HAP-1 (cell line): ENCODE results near the gene KIFBP.
"Not testable (repeated sequence)": the region's sequence is repeated elsewhere in the genome, so short reads cannot be mapped to it uniquely, and the experiment has no call there.

ENCODE experiments used
- DNase-seq, 2 experiments: peaks; one replicate each; pipeline ENCODE4 v3.0.0-alpha.2; 2016 to 2020; ENCODE audit warnings: low spot score in 2 of 2
- H3K27me3 ChIP-seq: fragments of 250-450 bp; sonication (Bioruptor Pico); 2 replicates; pipeline ENCODE4 v1.5.1; 2020; ENCODE audit warnings: low read depth, mild to moderate bottlenecking, moderate library complexity
- H3K36me3 ChIP-seq: fragments of 250-450 bp; sonication (Bioruptor Pico); replicated peaks from 2 replicates; pipeline ENCODE4 v1.5.1; 2020; ENCODE audit warnings: mild to moderate bottlenecking
- H3K4me1 ChIP-seq: fragments of 250-450 bp; sonication (Bioruptor Pico); 2 replicates; pipeline ENCODE4 v1.5.1; 2020; ENCODE audit warnings: mild to moderate bottlenecking
- H3K4me3 ChIP-seq: fragments of 250-450 bp; sonication (Bioruptor Pico); 2 replicates; pipeline ENCODE4 v1.5.1; 2020; ENCODE audit warnings: mild to moderate bottlenecking, moderate library complexity
- H3K9me3 ChIP-seq: fragments of 250-450 bp; sonication (Bioruptor Pico); 2 replicates; pipeline ENCODE4 v1.5.1; 2020; ENCODE audit warnings: mild to moderate bottlenecking, moderate library complexity
- in situ Hi-C: fragments of 300-500 bp; cut with MboI; formaldehyde crosslinking; loops from 3 replicates; pipeline ENCODE4 v1.14.3; 2020; ENCODE audit warnings: low sequenced_read_pairs, inconsistent platforms, mixed read lengths

The KIFBP gene

DNA sequence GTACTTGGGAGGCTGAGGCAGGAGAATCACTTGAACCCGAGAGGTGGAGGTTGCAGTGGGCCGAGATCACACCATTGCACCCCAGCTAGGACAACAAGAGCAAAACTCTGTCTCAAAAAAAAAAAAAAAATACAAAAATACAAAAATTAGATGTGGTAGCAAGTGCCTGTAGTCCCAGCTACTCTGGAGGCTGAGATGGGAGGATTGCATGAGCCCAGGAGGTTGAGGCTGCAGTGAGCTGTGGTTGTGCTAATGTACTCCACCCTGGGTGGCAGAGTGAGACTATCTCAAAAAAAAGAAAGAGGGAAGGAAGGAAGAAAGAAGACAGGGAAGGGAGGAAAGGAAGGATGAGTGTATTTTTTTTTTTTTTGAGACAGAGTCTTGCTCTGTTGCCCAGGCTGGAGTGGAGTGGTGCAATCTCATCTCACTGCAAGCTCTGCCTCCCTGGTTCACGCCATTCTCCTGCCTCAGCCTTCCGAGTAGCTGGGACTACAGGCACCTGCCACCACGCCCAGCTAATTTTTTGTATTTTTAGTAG is 12.6 kb upstream of the KIFBP start:
- not testable (repeated sequence) for H3K27me3 ChIP-seq, H3K9me3 ChIP-seq, H3K4me3 ChIP-seq, H3K4me1 ChIP-seq, DNase-seq
- peaks cover 97% of the 10 kb centered on the region for H3K36me3 ChIP-seq
- in situ Hi-C loops = loop anchor here (10.0 kb wide), 1 partner anchor 211 kb away; no protein-coding TSS in a partner anchor

DNA sequence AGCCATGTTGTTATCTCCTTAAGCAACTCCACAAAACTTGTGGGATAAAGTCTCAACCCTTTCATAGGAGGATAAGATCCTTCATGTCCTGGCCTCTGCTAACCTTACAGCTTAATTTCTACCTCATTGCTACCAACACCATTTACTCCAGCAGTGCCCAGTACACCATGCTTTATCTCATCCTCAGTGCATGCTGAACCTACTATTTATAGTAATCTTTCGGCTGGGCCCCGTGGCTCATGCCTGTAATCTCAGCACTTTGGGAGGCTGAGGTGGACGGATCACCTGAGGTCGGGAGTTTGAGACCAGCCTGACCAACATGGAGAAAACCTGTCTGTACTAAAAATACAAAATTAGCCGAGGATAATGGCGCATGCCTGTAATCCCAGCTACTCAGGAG is 8.9 kb upstream of the KIFBP start:
- H3K36me3 ChIP-seq = peaks cover 97% of the 10 kb centered on the region

DNA sequence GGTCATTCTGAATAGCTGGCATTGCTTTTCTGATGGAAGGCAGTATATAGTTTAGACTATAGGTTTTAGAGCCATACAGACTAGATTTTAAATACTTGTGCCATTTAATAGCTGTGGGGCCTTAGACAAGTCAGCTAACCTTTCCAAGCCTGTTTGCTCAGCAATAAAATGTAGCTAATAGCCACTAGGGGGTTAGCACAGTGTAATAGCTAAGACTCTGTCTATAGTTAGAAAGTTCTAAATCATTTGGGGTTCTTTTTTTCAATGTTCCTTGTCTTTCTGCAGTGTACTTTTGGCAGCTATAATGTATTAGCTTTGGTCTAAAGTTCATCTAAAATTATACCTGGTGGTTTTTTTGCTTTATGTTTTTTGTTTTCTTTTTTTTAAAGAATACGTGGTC is 7.5 kb upstream of the KIFBP start:
- no peaks in the 10 kb centered on the region for H3K9me3 ChIP-seq
- peaks cover 92% of the 10 kb centered on the region for H3K36me3 ChIP-seq
- H3K4me1 ChIP-seq = no peaks in the 10 kb centered on the region
- no peak overlapping the region for H3K4me3 ChIP-seq
- H3K27me3 ChIP-seq = no peaks in the 10 kb centered on the region
- in situ Hi-C loops = no loop called here
- no peak for DNase-seq

More for the DNA sequence above, 8.9 kb upstream of the KIFBP start:
- H3K4me3 ChIP-seq, H3K4me1 ChIP-seq, H3K9me3 ChIP-seq, H3K27me3 ChIP-seq, DNase-seq: not testable (repeated sequence)
- in situ Hi-C loops = loop anchor here (10.0 kb wide), 1 partner anchor 215 kb away; no protein-coding TSS in a partner anchor

DNA sequence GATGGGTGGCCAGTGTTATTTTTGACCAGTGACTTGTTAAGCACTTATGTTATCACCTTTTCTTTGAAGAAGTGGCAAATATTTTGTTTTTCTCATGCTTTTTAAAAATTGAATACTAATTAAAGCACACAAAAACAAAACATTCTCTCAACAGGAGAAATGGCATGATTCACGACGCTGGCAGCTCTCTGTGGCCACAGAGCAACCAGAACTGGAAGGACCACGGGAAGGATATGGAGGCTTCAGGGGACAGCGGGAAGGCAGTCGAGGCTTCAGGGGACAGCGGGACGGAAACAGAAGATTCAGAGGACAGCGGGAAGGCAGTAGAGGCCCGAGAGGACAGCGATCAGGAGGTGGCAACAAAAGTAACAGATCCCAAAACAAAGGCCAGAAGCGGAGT is 6.2 kb upstream of the KIFBP start:
- in situ Hi-C loops = no loop called here
- no peaks in the 10 kb centered on the region for H3K9me3 ChIP-seq
- no peak overlapping the region for H3K4me3 ChIP-seq
- no peaks in the 10 kb centered on the region for H3K27me3 ChIP-seq
- no peaks in the 10 kb centered on the region for H3K4me1 ChIP-seq
- DNase-seq = no peak
- H3K36me3 ChIP-seq = peaks cover 79% of the 10 kb centered on the region

DNA sequence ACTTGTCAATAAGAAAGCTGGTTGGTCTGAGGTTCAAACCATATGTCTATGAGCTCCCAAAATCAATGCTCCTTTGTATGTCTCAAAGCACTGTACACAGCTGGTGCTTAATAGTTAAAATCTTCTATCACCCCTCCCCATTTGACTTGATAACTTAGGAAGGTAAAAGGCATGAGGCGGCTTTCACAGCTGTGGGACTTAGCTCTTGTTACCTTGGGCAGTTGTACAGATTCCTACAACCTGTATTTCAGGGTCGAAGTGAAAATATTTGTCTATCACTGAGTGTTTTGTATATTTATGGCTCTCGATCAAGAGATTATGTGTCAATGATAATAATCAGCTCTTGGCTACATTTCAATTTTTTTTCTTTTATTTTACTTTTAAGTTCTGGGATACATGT is 992 bp upstream of the KIFBP start:
- peaks cover 29% of the 10 kb centered on the region for H3K36me3 ChIP-seq
- DNase-seq = no peak
- H3K27me3 ChIP-seq = no peaks in the 10 kb centered on the region
- H3K9me3 ChIP-seq = no peaks in the 10 kb centered on the region
- in situ Hi-C loops = no loop called here
- H3K4me1 ChIP-seq = peaks cover 17% of the 10 kb centered on the region; the same call in 1 of the 2 replicates
- no peak overlapping the region for H3K4me3 ChIP-seq

DNA sequence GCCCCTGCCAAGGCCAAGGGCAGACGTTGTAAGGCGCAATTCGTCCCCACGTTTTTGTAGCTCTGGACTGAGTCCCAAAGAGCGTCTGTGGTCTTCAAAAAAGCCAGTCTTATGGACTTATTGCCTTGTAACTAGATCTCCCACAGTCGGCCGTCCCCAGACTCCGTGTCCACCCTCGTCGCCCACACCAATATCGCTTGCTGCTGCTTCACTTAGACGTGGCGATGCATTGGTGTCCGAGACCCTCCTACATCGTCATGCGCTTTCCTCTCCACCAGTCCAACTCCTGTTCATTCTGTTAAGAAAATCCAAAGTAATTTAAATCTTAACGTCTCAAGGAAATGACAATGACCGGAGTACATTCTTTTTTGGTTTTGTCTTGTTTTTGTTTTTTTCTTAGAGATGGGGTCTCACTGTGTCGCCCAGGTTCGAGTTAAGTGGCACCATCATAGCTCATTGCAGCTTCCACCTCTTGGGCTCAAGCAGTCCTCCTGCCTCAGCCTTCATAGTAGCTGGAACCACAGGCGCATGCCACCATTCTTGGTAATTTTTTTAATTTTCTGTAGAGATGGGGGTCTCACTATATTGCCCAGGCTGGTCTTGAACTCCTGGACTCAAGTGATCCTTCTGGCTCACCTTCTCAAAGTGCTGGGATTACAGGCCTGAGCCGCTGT is 851 bp downstream of the KIFBP start:
- no peak for DNase-seq

DNA sequence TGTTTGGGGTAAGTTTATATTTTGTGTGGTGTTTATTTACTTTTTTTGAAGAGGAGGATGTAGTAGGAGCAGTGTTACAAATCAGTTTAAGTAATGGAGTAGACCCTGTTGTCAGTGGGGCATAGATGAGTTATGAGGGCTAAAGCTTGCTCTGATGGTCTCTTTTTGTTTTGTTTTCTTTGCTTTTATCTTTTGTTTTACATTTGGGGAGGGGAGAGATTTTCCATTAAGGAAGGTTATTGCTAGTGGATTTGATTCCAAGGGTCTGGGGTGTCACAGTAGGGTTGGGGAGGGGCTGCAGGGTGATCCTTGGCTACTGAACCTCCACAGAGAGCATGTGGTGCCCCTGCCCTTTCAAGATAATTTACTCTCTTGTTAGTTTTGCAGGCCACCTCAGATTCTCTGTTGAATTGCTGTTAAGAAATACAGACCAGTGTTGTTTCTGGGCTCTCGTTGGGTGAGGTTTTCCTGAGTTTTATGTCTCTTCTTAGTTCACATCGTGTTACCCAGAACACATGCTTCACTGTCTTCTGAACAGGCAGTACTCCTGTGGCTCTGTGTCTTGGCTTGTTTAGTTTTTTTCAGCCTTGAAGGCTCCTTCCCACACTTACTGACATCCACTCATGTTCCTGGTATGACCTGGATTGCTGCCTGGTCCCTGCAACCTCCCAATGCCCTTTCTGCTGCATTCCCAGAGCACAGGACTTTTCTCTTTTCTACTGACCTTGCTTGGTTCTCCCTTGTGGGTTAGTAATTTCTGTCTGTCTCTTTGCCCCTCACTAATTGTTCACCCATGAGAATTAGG is 4.2 kb downstream of the KIFBP start:
- Histone ChIP-seq H3K27me3 (no peaks in the 10 kb centered on the region), H3K4me1 (peaks cover 19% of the 10 kb centered on the region; the same call in 1 of the 2 replicates), H3K36me3 (peaks cover 5% of the 10 kb centered on the region), H3K4me3 (no peak overlapping the region), H3K9me3 (no peaks in the 10 kb centered on the region)
- no peak for DNase-seq
- in situ Hi-C loops = loop anchor here (10.0 kb wide), 1 partner anchor 402 kb away; no protein-coding TSS in a partner anchor

More for the DNA sequence above, 851 bp downstream of the KIFBP start:
- Histone ChIP-seq H3K9me3 (no peaks in the 10 kb centered on the region), H3K36me3 (peaks cover 16% of the 10 kb centered on the region), H3K27me3 (no peaks in the 10 kb centered on the region), H3K4me1 (peaks cover 19% of the 10 kb centered on the region; the same call in 1 of the 2 replicates), H3K4me3 (peak overlapping the region; percentile 79)
- in situ Hi-C loops = no loop called here

DNA sequence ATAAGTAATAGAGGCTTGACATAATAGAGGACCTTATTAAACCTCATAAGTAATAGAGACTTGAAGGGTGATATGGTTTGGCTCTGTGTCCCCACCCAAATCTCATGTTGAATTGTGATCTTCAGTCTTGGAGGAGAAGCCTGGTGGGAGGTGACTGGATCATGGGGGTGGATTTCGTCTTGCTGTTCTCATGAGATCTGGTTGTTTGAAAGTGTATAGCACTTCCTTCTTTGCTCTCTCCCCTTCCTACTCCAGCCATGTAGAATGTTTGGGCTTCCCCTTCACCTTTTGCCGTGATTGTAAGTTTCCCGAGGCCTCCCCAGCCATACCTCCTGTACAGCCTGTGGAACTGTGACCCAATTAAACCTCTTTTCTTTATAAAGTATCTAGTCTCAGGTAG is 8.6 kb downstream of the KIFBP start:
- in situ Hi-C loops = loop anchor here (10.0 kb wide), 1 partner anchor 398 kb away; no protein-coding TSS in a partner anchor
- H3K36me3 ChIP-seq = peaks cover 15% of the 10 kb centered on the region

DNA sequence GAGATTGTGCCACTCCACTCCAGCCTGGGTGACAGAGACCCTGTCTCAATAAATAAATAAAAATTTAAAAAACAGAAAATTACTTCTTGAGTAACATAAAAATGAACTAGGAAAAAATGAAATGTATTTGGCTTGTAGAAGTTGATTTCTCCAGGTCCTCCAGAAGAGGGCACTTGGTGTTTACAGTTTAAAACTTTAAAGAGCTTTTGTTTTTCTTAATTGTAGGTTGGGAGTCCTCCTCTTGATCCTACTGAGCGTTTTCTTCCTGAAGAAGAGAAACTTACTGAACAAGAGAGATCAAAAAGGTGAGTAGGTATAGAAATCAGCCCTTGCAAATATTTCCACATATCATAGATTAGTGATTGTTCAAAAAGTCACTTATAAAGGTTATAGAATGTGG is 16.2 kb downstream of the KIFBP start:
- Histone ChIP-seq H3K9me3 (no peaks in the 10 kb centered on the region), H3K27me3 (no peaks in the 10 kb centered on the region), H3K4me1 (no peaks in the 10 kb centered on the region), H3K4me3 (no peak overlapping the region), H3K36me3 (peaks cover 19% of the 10 kb centered on the region)
- no peak for DNase-seq
- in situ Hi-C loops = no loop called here

More for the DNA sequence above, 8.6 kb downstream of the KIFBP start:
- no peak for DNase-seq
- H3K4me1 ChIP-seq = 0 out of 2 replicates have a peak, but pooled peaks cover 6% of the 10 kb centered on the region
- H3K4me3 ChIP-seq = no peak overlapping the region
- H3K9me3 ChIP-seq = no peaks in the 10 kb centered on the region
- no peaks in the 10 kb centered on the region for H3K27me3 ChIP-seq

DNA sequence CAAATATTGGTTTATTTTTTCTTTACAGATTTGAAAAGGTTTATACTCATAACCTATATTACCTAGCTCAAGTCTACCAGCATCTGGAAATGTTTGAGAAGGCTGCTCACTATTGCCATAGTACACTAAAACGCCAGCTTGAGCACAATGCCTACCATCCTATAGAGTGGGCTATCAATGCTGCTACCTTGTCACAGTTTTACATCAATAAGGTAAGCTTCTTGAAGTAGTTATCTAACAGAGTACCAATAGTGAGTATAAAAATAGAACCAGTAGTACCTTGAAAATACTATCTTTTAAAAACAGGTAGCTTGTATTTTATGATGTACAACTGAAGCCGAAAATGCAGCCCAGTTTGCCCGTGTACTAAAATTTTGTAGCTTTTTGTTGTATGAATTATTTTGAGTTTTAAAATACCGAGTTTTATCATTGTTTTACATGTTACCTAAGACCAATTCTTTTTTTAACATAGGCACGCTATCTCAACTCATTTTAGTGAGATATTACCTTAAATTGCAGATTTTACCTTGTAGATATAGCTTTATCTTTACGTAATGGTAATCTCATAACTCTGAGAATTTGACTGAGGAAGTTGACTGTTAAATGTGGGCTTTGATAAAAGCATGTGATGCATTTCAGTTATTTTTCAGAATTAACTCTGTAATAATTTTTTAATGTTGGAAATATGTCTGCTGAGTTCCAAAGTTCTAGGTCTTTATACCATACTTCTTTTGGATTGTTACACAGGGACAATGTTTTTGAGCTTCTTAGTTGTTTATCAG is 17.3 kb downstream of the KIFBP start:
- peaks cover 22% of the 10 kb centered on the region for H3K36me3 ChIP-seq
- DNase-seq = no peak
- H3K4me1 ChIP-seq = no peaks in the 10 kb centered on the region
- no peak overlapping the region for H3K4me3 ChIP-seq
- H3K27me3 ChIP-seq = no peaks in the 10 kb centered on the region
- in situ Hi-C loops = no loop called here
- no peaks in the 10 kb centered on the region for H3K9me3 ChIP-seq

DNA sequence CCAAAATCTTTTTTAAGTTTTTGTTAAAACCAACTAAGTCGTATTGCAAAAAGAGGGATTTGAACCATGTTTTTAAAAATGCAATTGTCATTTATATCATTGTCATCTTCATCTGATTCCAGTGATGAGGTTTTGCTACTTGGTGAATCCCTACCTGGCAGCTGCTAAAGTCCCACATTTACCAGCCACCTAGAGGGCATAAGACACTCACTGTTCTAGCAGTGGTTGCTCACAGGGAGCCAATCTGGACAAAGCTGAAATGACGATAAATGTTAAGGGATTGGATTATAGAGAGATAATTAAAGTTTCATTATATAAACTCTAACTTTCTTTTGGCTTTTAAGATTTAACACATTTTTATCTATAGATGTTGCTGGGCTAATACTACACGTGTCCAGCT is 18.7 kb downstream of the KIFBP start:
- in situ Hi-C loops = no loop called here
- H3K9me3 ChIP-seq = no peaks in the 10 kb centered on the region
- H3K4me3 ChIP-seq = no peak overlapping the region
- H3K4me1 ChIP-seq = no peaks in the 10 kb centered on the region
- H3K27me3 ChIP-seq = no peaks in the 10 kb centered on the region
- no peak for DNase-seq
- H3K36me3 ChIP-seq = peaks cover 17% of the 10 kb centered on the region

DNA sequence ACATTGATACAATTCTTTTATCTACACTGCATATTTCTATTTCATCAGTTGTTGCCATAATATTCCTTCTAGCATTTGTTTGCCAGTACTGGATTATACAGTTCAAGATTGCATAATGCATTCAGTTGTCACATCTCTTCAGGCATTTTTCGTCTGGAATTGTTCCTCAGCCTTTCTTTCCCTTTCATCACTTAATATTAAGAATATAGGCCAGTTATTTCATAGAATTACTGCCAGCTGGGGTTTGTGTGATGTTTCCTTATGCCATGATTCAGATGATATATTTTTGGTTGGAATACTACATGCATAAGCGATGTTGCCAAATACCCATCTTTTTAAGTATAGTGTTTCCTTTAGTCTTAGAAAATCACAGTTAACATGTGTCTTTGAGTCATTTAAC is 20.8 kb downstream of the KIFBP start:
- Histone ChIP-seq H3K9me3 (no peaks in the 10 kb centered on the region), H3K27me3 (no peaks in the 10 kb centered on the region), H3K36me3 (peaks cover 21% of the 10 kb centered on the region), H3K4me3 (no peak overlapping the region), H3K4me1 (no peaks in the 10 kb centered on the region)
- in situ Hi-C loops = no loop called here
- no peak for DNase-seq

DNA sequence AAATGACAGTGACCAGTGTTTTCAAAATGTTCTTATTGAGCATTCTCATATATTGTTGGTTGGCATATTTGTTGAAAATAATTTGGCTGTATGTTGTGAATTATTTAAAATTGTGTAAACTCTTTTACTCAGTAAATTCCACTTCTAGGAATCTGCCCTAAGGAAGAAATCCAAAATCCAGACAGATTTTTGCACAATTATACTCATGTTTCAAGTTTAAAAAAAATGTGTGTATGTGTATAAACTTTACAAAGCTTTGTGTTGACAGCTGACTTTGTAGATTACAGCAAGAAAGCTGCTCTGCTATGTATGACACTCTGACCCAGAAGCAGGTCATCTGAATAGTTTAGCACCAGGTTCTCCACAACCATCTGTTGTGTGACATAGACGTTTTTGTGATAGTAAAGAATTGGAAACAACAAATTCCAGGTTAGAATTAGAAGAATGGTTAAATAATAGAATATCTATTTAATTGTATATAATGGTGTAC is 21.6 kb downstream of the KIFBP start:
- H3K4me1 ChIP-seq = no peaks in the 10 kb centered on the region
- H3K4me3 ChIP-seq = no peak overlapping the region
- H3K36me3 ChIP-seq = peaks cover 18% of the 10 kb centered on the region
- in situ Hi-C loops = no loop called here
- H3K9me3 ChIP-seq = no peaks in the 10 kb centered on the region
- no peak for DNase-seq
- H3K27me3 ChIP-seq = no peaks in the 10 kb centered on the region
